OCI-LY7 (cell line): ENCODE measurements around the gene SLC26A8.
"Not testable (repeated sequence)": the region's sequence is repeated elsewhere in the genome, so short reads cannot be mapped to it uniquely, and the experiment has no call there.

Experiments used
- CTCF ChIP-seq: fragments of 200-600 bp; sonication (generic); conservative IDR thresholded peaks from 2 replicates; pipeline ENCODE4 v1.5.1; 2014; ENCODE audit warnings: mild to moderate bottlenecking, antibody characterized with exemption, low read length, moderate library complexity, mixed read lengths
- EZH2phosphoT487 ChIP-seq: fragments of 200-600 bp; sonication (generic); IDR thresholded peaks from 2 replicates; pipeline ENCODE4 v1.6.1; 2018; ENCODE audit warnings: low read depth, borderline replicate concordance, mild to moderate bottlenecking, mixed run types, antibody characterized with exemption, low read length, moderate library complexity, mixed read lengths

DNA sequence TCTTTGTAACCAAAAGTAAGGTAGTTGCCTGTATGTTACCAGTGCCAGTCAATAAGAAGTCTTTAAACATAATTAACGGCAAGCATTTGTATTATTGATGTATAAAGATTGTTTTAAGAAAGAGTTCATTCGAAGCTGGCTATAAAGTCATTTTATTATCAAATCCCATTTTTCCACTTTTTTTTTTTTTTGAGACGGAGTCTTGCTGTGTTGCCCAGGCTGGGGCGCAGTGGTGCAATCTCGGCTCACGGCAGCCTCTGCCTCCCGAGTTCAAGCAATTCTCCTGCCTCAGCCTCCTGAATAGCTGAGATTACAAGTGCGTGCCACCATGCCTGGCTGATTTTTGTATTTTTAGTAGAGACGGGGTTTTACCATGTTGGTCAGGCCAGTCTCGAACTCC is 8.7 kb upstream of the SLC26A8 start:
- not testable (repeated sequence) for TF ChIP-seq EZH2phosphoT487, CTCF
